Stimulated activated CD4-positive, alpha-beta T cell treated with anti-CD3 and anti-CD28 coated beads, TNF-alpha, amount 100 ng/mL, for 48 hours (primary cell): ENCODE results near the gene HSD17B1.
"Not testable (repeated sequence)": the region's sequence is repeated elsewhere in the genome, so short reads cannot be mapped to it uniquely, and the experiment has no call there.

Experiments
- DNase-seq, 3 donors: peaks; one replicate each; pipeline ENCODE4 v3.0.0-alpha.2; 2020; ENCODE audit warnings: low read depth in 3 of 3

The HSD17B1 gene

DNA sequence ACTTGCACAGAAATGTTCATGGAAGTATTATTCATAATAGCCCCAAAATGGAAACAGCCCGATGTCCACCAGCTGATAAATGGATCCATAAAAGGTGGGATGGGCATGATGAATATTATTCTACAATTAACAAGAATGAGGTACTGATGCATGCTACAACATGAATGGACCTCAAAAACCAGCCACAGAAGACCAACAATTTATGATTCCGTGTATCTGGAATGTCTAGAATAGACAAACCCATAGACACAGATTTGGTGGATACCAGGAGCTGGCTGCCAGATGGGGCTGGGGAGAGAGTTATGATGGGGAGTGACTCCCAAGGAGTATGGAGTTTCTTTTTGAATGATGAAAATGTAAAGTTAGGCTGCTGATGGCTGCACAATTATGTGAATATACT, 27.5 kb upstream of the HSD17B1 start:
- DNase-seq, result no peak

DNA sequence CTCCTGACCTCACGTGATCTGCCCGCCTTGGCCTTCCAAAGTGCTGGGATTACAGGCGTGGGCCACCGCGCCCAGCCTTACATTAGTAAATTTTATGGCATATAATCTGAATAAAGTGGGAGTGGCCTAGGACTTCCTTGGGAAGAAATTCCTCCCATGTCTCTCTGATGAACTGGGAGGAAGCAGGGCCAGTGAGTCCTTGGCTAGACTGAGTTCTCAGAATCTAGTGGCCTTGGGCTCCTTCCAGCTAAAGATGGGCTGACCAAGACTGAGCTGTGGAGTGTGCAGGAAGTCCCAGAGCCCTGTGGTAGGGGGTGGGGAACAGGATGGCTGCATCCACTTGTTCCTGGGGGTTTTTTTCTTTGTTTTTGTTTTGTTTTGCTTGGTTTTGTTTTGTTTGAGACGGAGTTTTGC, 26.7 kb upstream of the HSD17B1 start:
- DNase-seq, result no peak

GRCh38 chr17:42527932-42528331, 24.8 kb upstream of the HSD17B1 start:
- DNase-seq, result no peak

GRCh38 chr17:42529061-42529460, 23.7 kb upstream of the HSD17B1 start:
- DNase-seq, result no peak

DNA sequence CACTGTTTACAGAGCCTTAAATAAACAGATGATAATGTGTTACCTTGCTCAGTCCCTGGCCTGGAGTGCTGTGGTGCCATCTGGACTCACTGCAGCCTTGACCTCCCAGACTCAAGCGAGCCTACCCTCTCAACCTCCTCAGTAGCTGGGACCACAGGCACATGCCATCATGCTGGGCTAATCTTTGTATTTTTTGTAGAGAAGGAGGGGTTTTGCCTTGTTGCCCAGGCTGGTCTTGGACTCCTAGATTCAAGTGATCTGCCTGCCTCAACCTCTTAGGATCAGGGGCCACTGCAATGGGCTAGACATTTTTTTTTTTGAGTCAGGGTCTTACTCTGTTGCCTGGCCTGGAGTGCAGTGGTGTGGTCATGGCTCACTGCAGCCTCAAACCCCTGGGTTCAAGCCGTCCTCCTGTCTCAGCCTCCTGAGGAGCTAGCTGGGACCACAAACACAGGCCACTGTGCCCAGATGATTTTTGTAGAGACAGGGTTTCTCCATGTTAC, 21.7 kb upstream of the HSD17B1 start:
- DNase-seq, result no peak

GRCh38 chr17:42531455-42532354, 21.0 kb upstream of the HSD17B1 start:
- DNase-seq, result peak in 1 of 3 donors; percentile 43

GRCh38 chr17:42535155-42536047, 17.3 kb upstream of the HSD17B1 start:
- no peak for DNase-seq

GRCh38 chr17:42536048-42536371, 16.7 kb upstream of the HSD17B1 start, which contains the start of gene NAGLU:
Gene NAGLU, plus strand, starts transcription at chr17:42536241. Its CDS starts 32 bp downstream, at chr17:42536273.
- peak; percentile 75 to 84 (median 77) for DNase-seq

DNA sequence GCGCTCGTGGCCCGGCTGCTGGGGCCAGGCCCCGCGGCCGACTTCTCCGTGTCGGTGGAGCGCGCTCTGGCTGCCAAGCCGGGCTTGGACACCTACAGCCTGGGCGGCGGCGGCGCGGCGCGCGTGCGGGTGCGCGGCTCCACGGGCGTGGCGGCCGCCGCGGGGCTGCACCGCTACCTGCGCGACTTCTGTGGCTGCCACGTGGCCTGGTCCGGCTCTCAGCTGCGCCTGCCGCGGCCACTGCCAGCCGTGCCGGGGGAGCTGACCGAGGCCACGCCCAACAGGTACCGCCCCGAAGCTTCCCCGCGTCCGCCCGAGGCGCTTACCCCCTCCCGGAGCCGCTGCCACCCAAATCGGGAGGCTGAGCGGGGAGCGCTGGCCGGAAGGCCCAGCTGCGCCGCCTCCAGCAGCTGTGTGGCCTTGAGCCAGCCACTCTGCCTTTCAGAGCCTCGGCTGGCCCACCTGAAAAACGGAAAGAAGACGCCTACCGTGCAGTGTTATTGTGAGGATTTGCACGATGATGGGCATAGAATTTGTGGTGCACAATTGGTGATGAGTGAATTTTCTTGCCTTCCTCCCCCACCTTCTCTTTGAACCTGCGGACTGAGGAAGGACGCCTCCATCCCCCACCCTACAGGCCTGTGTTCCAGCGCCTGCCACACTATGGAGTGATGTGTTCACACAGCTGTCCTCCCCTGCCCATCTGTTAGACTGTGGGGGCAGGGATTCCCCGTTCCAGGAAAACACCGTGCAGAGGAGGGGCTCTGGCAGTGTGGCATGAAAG, 16.2 kb upstream of the HSD17B1 start:
- DNase-seq, result peak; percentile 44 to 79 (median 46)

DNA sequence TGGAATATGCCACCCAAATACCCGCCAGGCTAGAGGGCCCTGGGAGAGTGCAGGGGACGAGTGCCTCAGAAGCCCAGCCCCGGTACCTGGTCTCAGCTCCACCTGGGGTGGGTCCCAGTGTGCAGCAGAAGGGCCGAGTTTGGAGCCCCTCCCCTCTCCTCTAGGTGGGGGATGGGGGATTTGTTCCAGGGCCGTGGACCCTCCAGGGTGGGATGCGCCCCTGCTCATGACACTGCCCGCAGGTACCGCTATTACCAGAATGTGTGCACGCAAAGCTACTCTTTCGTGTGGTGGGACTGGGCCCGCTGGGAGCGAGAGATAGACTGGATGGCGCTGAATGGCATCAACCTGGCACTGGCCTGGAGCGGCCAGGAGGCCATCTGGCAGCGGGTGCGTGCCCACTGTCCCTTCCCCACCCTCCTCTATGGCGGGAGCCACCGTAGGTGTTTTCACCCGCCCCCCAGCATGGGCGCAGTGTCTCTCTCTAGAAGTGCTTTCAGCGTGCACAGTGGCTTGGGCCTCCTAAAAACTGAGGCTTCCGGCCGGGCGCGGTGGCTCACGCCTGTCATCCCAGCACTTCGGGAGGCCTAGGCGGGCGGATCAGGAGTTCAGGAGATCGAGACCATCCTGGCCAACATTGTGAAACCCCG, 15.4 kb upstream of the HSD17B1 start:
- DNase-seq, result no peak

DNA sequence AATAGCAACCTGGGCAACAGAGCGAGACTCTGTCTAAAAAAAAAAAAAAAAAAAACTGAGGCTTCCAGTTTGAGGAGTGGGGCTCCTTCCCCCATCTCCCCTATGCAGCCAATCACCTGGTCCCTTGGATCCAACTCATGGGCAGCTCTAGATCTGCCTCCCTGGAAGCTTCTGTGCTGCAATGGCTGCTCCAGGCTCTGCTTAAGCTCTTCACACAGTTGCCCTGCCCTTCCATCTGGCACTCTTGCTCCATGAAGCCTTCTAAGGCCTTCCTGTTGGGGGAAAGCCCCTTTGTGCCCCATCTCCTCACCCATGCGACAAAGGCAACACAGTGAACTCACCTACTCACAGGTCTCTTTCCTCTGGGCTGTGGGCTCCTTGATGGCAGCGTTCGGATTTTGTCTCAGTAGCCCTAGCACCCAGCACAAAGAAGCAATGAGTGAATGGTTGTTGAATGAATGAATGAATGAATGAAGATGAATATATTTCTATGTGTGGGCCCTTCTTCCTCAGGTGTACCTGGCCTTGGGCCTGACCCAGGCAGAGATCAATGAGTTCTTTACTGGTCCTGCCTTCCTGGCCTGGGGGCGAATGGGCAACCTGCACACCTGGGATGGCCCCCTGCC, 14.8 kb upstream of the HSD17B1 start:
- no peak for DNase-seq

DNA sequence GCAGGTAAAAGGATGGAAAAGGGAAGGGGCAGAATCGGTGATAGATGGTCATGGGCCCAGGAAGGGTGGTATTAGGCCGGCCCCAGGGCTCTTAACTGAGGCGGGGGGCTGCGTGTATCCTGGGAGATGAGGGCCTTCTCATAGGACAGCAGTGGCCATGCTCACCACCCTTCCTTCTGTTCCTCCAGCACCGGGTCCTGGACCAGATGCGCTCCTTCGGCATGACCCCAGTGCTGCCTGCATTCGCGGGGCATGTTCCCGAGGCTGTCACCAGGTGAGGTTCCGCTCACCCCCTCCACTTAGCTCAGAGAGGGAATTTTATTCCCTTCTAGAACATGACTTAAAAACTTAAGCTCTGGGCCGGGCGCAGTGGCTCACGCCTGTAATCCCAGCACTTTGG, 14.2 kb upstream of the HSD17B1 start:
- no peak for DNase-seq

- DNase-seq, result not testable (repeated sequence)
Observed at GRCh38 chr17:42540558-42540957, 12.2 kb upstream of the HSD17B1 start.

DNA sequence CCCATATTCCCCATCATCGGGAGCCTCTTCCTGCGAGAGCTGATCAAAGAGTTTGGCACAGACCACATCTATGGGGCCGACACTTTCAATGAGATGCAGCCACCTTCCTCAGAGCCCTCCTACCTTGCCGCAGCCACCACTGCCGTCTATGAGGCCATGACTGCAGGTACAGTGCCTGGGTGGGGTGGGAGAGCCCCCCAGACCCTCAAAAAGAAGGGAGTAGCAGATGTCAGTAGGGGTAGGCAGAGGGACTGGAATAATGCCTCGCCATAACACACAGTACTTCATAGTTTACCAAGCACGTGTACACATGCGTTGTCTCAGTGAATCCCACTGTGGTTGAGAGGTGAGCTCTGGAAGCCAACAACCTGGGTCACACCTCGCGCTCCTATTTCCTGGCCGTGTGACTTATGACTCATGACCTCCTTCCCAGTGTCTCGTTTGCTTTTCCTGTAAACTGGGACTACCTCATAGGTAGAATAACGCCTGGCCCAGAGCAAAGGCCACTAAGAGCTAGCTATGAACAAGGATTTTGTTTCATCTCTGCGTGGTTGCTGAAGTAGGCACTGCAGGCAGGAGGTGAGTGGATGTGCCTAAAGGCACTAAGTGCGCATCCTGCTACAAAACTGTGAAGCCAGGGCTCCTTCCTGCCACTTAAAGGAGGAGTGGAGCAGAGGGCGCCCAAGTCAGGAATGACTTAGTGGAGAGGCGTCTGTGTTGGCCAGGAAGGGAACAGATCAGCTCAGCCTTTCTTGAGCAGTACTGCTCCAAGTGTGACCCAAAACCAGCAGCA, 11.5 kb upstream of the HSD17B1 start:
- DNase-seq, result no peak

DNA sequence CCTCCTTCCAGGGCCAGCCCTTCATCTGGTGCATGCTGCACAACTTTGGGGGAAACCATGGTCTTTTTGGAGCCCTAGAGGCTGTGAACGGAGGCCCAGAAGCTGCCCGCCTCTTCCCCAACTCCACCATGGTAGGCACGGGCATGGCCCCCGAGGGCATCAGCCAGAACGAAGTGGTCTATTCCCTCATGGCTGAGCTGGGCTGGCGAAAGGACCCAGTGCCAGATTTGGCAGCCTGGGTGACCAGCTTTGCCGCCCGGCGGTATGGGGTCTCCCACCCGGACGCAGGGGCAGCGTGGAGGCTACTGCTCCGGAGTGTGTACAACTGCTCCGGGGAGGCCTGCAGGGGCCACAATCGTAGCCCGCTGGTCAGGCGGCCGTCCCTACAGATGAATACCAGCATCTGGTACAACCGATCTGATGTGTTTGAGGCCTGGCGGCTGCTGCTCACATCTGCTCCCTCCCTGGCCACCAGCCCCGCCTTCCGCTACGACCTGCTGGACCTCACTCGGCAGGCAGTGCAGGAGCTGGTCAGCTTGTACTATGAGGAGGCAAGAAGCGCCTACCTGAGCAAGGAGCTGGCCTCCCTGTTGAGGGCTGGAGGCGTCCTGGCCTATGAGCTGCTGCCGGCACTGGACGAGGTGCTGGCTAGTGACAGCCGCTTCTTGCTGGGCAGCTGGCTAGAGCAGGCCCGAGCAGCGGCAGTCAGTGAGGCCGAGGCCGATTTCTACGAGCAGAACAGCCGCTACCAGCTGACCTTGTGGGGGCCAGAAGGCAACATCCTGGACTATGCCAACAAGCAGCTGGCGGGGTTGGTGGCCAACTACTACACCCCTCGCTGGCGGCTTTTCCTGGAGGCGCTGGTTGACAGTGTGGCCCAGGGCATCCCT, 9.3 kb upstream of the HSD17B1 start:
- DNase-seq, result no peak

- DNase-seq, result no peak
Observed at GRCh38 chr17:42544874-42545283, 7.8 kb upstream of the HSD17B1 start.

GRCh38 chr17:42545755-42546505, 6.8 kb upstream of the HSD17B1 start:
- DNase-seq, result not testable (repeated sequence)

GRCh38 chr17:42547001-42547461, 5.7 kb upstream of the HSD17B1 start:
- no peak for DNase-seq
